ENCODE data around the gene ZBTB25. TPM values are rescaled to one million over a fixed set of nuclear protein-coding genes. Genes with fewer than 3 reads are reported as not detected.

The ZBTB25 gene
- total RNA-seq, 6 experiments from 2014 or later = 5.7 to 8.2 (median 7.1) TPM

DNA sequence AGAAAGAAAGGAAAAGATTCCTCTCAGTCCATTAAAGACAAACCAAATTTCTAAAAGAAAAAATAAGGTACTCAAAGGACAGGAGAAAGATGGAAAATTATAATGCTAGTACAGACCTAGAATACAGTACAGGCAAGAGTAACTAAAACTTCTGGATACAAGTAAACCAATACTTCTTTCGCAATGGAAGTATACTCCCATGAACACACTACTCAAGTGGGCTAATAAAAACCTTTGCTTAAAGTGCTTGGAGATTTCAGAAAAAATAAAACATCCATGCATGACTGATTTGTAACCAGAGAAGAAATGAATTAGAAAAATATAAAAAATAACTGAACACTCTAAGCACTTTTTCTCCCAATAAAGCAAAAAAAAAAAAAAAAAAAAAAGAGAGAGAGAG is 3.5 kb downstream of the ZBTB25 start:
- peaks cover under 1% of the 10 kb centered on the region; the same call in 1 of the 2 replicates for H3K36me3 Mint-ChIP-seq (ENCODE audit: low read depth)
- peaks cover 36% of the 10 kb centered on the region for H3K4me1 Mint-ChIP-seq (ENCODE audit: low read depth)
- peak overlapping the region; percentile 22; the same call in 1 of the 2 replicates for H3K27ac Mint-ChIP-seq
- no peak for DNase-seq
- no peak overlapping the region; the same call in 1 of the 2 replicates for H3K4me3 Mint-ChIP-seq
- H3K9me3 Mint-ChIP-seq = no peaks in the 10 kb centered on the region
- TF ChIP-seq, protein P1, sequence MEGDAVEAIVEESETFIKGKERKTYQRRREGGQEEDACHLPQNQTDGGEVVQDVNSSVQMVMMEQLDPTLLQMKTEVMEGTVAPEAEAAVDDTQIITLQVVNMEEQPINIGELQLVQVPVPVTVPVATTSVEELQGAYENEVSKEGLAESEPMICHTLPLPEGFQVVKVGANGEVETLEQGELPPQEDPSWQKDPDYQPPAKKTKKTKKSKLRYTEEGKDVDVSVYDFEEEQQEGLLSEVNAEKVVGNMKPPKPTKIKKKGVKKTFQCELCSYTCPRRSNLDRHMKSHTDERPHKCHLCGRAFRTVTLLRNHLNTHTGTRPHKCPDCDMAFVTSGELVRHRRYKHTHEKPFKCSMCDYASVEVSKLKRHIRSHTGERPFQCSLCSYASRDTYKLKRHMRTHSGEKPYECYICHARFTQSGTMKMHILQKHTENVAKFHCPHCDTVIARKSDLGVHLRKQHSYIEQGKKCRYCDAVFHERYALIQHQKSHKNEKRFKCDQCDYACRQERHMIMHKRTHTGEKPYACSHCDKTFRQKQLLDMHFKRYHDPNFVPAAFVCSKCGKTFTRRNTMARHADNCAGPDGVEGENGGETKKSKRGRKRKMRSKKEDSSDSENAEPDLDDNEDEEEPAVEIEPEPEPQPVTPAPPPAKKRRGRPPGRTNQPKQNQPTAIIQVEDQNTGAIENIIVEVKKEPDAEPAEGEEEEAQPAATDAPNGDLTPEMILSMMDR (IDR thresholded peaks at IDR 0.05) = no peak
- H3K27me3 Mint-ChIP-seq (ENCODE audit: insufficient read depth) = 0 out of 2 replicates have a peak, but pooled peaks cover 3% of the 10 kb centered on the region

DNA sequence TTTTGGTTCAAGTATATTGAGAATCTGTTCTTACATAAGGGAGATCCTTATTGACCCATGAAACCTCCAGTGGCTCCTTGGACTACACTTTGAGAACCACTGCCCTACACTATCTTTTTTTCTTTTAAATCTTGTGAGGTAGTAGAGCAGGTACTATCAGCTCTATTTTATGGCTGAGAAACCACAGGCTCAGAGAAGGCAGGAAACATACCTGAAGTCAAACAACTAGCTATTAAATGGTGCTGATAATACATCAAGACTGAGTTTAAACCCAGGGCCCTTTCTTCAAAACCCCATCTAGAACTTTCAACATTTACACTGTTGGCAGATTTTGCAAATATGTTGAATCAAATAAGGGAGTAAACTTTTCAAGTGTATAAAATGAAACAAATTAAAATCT is 6.9 kb downstream of the ZBTB25 start:
- Mint-ChIP-seq H3K9me3 (no peaks in the 10 kb centered on the region), H3K27me3 (ENCODE audit: insufficient read depth) (no peaks in the 10 kb centered on the region), H3K27ac (no peak overlapping the region), H3K4me1 (ENCODE audit: low read depth) (peaks cover 23% of the 10 kb centered on the region), H3K4me3 (no peak overlapping the region), H3K36me3 (ENCODE audit: low read depth) (no peaks in the 10 kb centered on the region)
- no peak for DNase-seq
- TF ChIP-seq, protein P1 (IDR thresholded peaks at IDR 0.05) = no peak

DNA sequence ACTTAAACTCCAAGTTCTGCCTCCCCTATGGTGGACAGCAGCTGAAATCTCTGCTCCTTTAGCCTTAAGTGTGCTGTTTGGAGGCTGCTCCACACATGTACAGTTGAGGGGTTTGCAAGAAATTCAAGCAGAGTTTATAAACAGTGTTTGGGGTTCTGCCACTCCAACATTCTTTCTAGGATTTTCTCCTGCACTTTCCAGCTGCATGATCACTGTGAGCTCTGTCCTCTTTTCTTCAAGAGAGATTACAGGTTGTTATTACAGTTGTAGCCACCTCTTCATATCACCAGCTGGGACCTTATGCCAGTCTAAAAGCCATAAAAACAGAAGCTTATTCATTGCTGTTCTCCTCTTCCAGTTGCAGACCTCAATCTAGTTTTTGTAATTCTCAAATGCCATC is 8.4 kb downstream of the ZBTB25 start:
- H3K4me3 Mint-ChIP-seq = no peak overlapping the region
- H3K36me3 Mint-ChIP-seq (ENCODE audit: low read depth) = no peaks in the 10 kb centered on the region
- peaks cover 7% of the 10 kb centered on the region for H3K4me1 Mint-ChIP-seq (ENCODE audit: low read depth)
- H3K27me3 Mint-ChIP-seq (ENCODE audit: insufficient read depth) = no peaks in the 10 kb centered on the region
- H3K27ac Mint-ChIP-seq = no peak overlapping the region
- no peak for DNase-seq
- TF ChIP-seq, protein P1 (IDR thresholded peaks at IDR 0.05) = no peak
- no peaks in the 10 kb centered on the region for H3K9me3 Mint-ChIP-seq

DNA sequence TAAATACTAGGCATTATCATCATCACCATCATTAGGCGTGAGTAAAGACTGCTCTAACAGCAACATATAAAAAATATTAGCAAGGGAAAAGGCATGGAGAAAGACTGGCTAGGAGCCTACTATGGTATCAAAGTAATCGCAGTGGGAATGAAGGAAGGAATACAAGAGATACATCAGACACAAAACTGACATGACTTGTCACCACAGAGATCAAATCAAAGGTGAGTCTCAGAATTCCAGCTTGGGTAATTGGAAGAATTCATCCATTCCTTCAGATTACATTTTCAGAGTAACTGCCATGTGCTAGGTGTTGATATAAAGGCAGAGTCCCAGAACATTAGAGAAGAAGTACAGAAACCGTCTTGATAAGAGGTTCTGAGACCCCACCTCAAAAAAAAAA is 10.2 kb downstream of the ZBTB25 start:
- no peak overlapping the region for H3K4me3 Mint-ChIP-seq
- no peaks in the 10 kb centered on the region for H3K9me3 Mint-ChIP-seq
- DNase-seq = no peak
- H3K36me3 Mint-ChIP-seq (ENCODE audit: low read depth) = no peaks in the 10 kb centered on the region; the same call in 1 of the 2 replicates
- H3K27ac Mint-ChIP-seq = no peak overlapping the region
- no peaks in the 10 kb centered on the region for H3K4me1 Mint-ChIP-seq (ENCODE audit: low read depth)
- no peaks in the 10 kb centered on the region for H3K27me3 Mint-ChIP-seq (ENCODE audit: insufficient read depth)
- TF ChIP-seq, protein P1 (IDR thresholded peaks at IDR 0.05) = no peak

DNA sequence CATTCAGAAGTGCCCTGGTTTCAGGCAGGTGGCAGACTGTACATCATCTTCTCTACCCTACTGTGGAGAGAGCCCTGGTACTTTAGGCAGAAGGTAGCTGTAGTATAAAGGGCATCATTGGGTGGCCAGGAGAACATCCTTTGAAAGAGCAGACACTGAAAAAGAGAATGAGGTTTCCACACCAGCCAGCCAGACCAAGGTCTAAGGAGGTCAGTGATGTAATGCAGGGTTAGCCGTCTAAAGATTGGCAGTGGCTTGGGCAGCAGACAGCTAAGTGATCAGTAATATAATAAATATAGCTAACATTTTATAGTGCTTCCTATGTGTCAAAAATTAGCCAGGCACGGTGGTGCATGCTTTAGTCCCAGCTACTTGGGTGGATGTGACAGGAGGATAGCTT is 12.0 kb downstream of the ZBTB25 start:
- no peak overlapping the region for H3K27ac Mint-ChIP-seq
- no peaks in the 10 kb centered on the region for H3K4me1 Mint-ChIP-seq (ENCODE audit: low read depth)
- H3K4me3 Mint-ChIP-seq = no peak overlapping the region
- TF ChIP-seq, protein P1 (IDR thresholded peaks at IDR 0.05) = no peak
- DNase-seq = no peak
- H3K36me3 Mint-ChIP-seq (ENCODE audit: low read depth) = no peaks in the 10 kb centered on the region; the same call in 1 of the 2 replicates
- H3K27me3 Mint-ChIP-seq (ENCODE audit: insufficient read depth) = no peaks in the 10 kb centered on the region
- H3K9me3 Mint-ChIP-seq = no peaks in the 10 kb centered on the region
